Rectal smooth muscle tissue (tissue), 1 donor: ENCODE measurements around the gene EPB41L4A.

Experiments
- H3K27ac ChIP-seq: one replicate; pipeline ENCODE4 v1.7.0; 2013; ENCODE audit warnings: low read depth, low read length, inconsistent platforms
- H3K27me3 ChIP-seq: one replicate; pipeline ENCODE4 v1.7.0; 2013; ENCODE audit warnings: low read length; ENCODE audit not compliant: control insufficient read depth, insufficient read depth
- H3K36me3 ChIP-seq: one replicate; pipeline ENCODE4 v1.7.0; 2013; ENCODE audit warnings: low read length; ENCODE audit not compliant: control insufficient read depth, insufficient read depth
- H3K4me1 ChIP-seq: one replicate; pipeline ENCODE4 v1.7.0; 2013; ENCODE audit warnings: low read length; ENCODE audit not compliant: control insufficient read depth, insufficient read depth
- H3K4me3 ChIP-seq: one replicate; pipeline ENCODE4 v1.7.0; 2013; ENCODE audit warnings: low read length
- H3K9ac ChIP-seq: one replicate; pipeline ENCODE4 v1.7.0; 2013; ENCODE audit warnings: low read length

Gene EPB41L4A

GRCh38 chr5:112390327-112390726, 28.8 kb downstream of the EPB41L4A start:
- no peak overlapping the region for H3K4me3 ChIP-seq
- no peaks in the 10 kb centered on the region for H3K36me3 ChIP-seq
- no peak overlapping the region for H3K27ac ChIP-seq
- no peak overlapping the region for H3K9ac ChIP-seq
- no peaks in the 10 kb centered on the region for H3K27me3 ChIP-seq
- H3K4me1 ChIP-seq, result no peaks in the 10 kb centered on the region

GRCh38 chr5:112388739-112389138, 30.3 kb downstream of the EPB41L4A start:
- H3K4me3 ChIP-seq, result no peak overlapping the region
- H3K4me1 ChIP-seq, result no peaks in the 10 kb centered on the region
- H3K9ac ChIP-seq, result no peak overlapping the region
- H3K27me3 ChIP-seq, result no peaks in the 10 kb centered on the region
- no peaks in the 10 kb centered on the region for H3K36me3 ChIP-seq
- no peak overlapping the region for H3K27ac ChIP-seq

GRCh38 chr5:112388074-112388473, 31.0 kb downstream of the EPB41L4A start:
- H3K4me3 ChIP-seq, result no peak overlapping the region
- H3K27ac ChIP-seq, result no peak overlapping the region
- H3K4me1 ChIP-seq, result no peaks in the 10 kb centered on the region
- no peak overlapping the region for H3K9ac ChIP-seq
- no peaks in the 10 kb centered on the region for H3K27me3 ChIP-seq
- no peaks in the 10 kb centered on the region for H3K36me3 ChIP-seq

GRCh38 chr5:112386766-112387165, 32.3 kb downstream of the EPB41L4A start:
- no peak overlapping the region for H3K27ac ChIP-seq
- no peak overlapping the region for H3K4me3 ChIP-seq
- no peak overlapping the region for H3K9ac ChIP-seq
- no peaks in the 10 kb centered on the region for H3K4me1 ChIP-seq
- no peaks in the 10 kb centered on the region for H3K27me3 ChIP-seq
- H3K36me3 ChIP-seq, result no peaks in the 10 kb centered on the region

- H3K4me3 ChIP-seq, result no peak overlapping the region
- H3K36me3 ChIP-seq, result no peaks in the 10 kb centered on the region
- no peaks in the 10 kb centered on the region for H3K27me3 ChIP-seq
- H3K9ac ChIP-seq, result no peak overlapping the region
- no peaks in the 10 kb centered on the region for H3K4me1 ChIP-seq
- H3K27ac ChIP-seq, result no peak overlapping the region
These were observed 33.1 kb downstream of the EPB41L4A start for GRCh38 chr5:112385969-112386368.

GRCh38 chr5:112385566-112385965, 33.5 kb downstream of the EPB41L4A start:
- Histone ChIP-seq H3K4me1 (no peaks in the 10 kb centered on the region), H3K9ac (no peak overlapping the region), H3K36me3 (no peaks in the 10 kb centered on the region), H3K27ac (no peak overlapping the region), H3K27me3 (no peaks in the 10 kb centered on the region), H3K4me3 (no peak overlapping the region)

- Histone ChIP-seq H3K4me1 (no peaks in the 10 kb centered on the region), H3K36me3 (no peaks in the 10 kb centered on the region), H3K27me3 (no peaks in the 10 kb centered on the region), H3K27ac (no peak overlapping the region), H3K9ac (no peak overlapping the region), H3K4me3 (no peak overlapping the region)
These were observed 34.6 kb downstream of the EPB41L4A start for GRCh38 chr5:112384523-112384922.

GRCh38 chr5:112382886-112383285, 36.2 kb downstream of the EPB41L4A start:
- no peak overlapping the region for H3K4me3 ChIP-seq
- no peak overlapping the region for H3K9ac ChIP-seq
- H3K27ac ChIP-seq, result no peak overlapping the region
- H3K27me3 ChIP-seq, result no peaks in the 10 kb centered on the region
- no peaks in the 10 kb centered on the region for H3K4me1 ChIP-seq
- H3K36me3 ChIP-seq, result no peaks in the 10 kb centered on the region

- Histone ChIP-seq H3K4me1 (no peaks in the 10 kb centered on the region), H3K4me3 (no peak overlapping the region), H3K36me3 (no peaks in the 10 kb centered on the region), H3K27ac (no peak overlapping the region), H3K9ac (no peak overlapping the region), H3K27me3 (no peaks in the 10 kb centered on the region)
These were observed 37.6 kb downstream of the EPB41L4A start for GRCh38 chr5:112381521-112381920.

- H3K4me1 ChIP-seq, result no peaks in the 10 kb centered on the region
These were observed 39.3 kb downstream of the EPB41L4A start for GRCh38 chr5:112379542-112380325.

GRCh38 chr5:112374818-112375217, 44.3 kb downstream of the EPB41L4A start:
- H3K4me3 ChIP-seq, result no peak overlapping the region
- no peak overlapping the region for H3K9ac ChIP-seq
- no peaks in the 10 kb centered on the region for H3K4me1 ChIP-seq
- no peaks in the 10 kb centered on the region for H3K36me3 ChIP-seq
- no peak overlapping the region for H3K27ac ChIP-seq
- no peaks in the 10 kb centered on the region for H3K27me3 ChIP-seq

More at GRCh38 chr5:112379542-112380325, 39.3 kb downstream of the EPB41L4A start:
- H3K27ac ChIP-seq, result no peak overlapping the region
- no peaks in the 10 kb centered on the region for H3K27me3 ChIP-seq
- no peak overlapping the region for H3K9ac ChIP-seq
- H3K36me3 ChIP-seq, result no peaks in the 10 kb centered on the region
- no peak overlapping the region for H3K4me3 ChIP-seq

GRCh38 chr5:112374356-112374755, 44.7 kb downstream of the EPB41L4A start:
- H3K27ac ChIP-seq, result no peak overlapping the region
- no peaks in the 10 kb centered on the region for H3K36me3 ChIP-seq
- no peak overlapping the region for H3K9ac ChIP-seq
- no peak overlapping the region for H3K4me3 ChIP-seq
- no peaks in the 10 kb centered on the region for H3K4me1 ChIP-seq
- no peaks in the 10 kb centered on the region for H3K27me3 ChIP-seq

- H3K27ac ChIP-seq, result no peak overlapping the region
- no peak overlapping the region for H3K9ac ChIP-seq
- no peaks in the 10 kb centered on the region for H3K36me3 ChIP-seq
- H3K4me1 ChIP-seq, result no peaks in the 10 kb centered on the region
- H3K4me3 ChIP-seq, result no peak overlapping the region
- no peaks in the 10 kb centered on the region for H3K27me3 ChIP-seq
These were observed 45.2 kb downstream of the EPB41L4A start for GRCh38 chr5:112373885-112374284.
